DND-41 (cell line): ENCODE data around the gene ZNF536.

Experiments
- ATAC-seq: fragments of 200-7000 bp; cut with Tn5 transposase; 3 replicates; pipeline ENCODE4 v1.9.1; 2021; ENCODE audit warnings: low read depth; ENCODE audit not compliant: insufficient read depth
- DNase-seq: peaks from one replicate; pipeline ENCODE4 v3.0.0-alpha.2; 2020
- H2AFZ ChIP-seq: 2 replicates; pipeline ENCODE4 v1.6.0; 2012; ENCODE audit warnings: low read depth, low read length
- H3K27ac ChIP-seq: 2 replicates; pipeline ENCODE4 v1.5.1; 2012; ENCODE audit warnings: low read length, inconsistent platforms
- H3K27me3 ChIP-seq: fragments of 200-600 bp; sonication (generic); 2 replicates; pipeline ENCODE4 v1.6.0; 2012; ENCODE audit warnings: low read length, mild to moderate bottlenecking, inconsistent platforms; ENCODE audit not compliant: insufficient read depth, poor library complexity
- H3K36me3 ChIP-seq: 2 replicates; pipeline ENCODE4 v1.5.1; 2012; ENCODE audit warnings: low read length, inconsistent platforms; ENCODE audit not compliant: insufficient read depth
- H3K4me1 ChIP-seq: 2 replicates; pipeline ENCODE4 v1.5.1; 2012; ENCODE audit warnings: mild to moderate bottlenecking, low read length; ENCODE audit not compliant: insufficient read depth
- H3K4me2 ChIP-seq: 2 replicates; pipeline ENCODE4 v1.6.0; 2012; ENCODE audit warnings: mild to moderate bottlenecking, moderate library complexity, low read length, inconsistent platforms; ENCODE audit not compliant: insufficient read depth
- H3K4me3 ChIP-seq, 2 experiments: fragments of 200-600 bp in 1 of 2; shearing (Covaris generic) in 1 of 2; 2 replicates each; pipeline ENCODE4 v1.5.1; 2012 to 2016; ENCODE audit warnings: inconsistent platforms in 2 of 2, low read length in 2 of 2, mild to moderate bottlenecking in 2 of 2, low read depth in 1 of 2, moderate library complexity in 1 of 2
- H3K79me2 ChIP-seq: 2 replicates; pipeline ENCODE4 v1.6.0; 2012; ENCODE audit warnings: low read length, inconsistent platforms; ENCODE audit not compliant: insufficient read depth
- H3K9ac ChIP-seq: 2 replicates; pipeline ENCODE4 v1.6.0; 2012; ENCODE audit warnings: low read depth, mild to moderate bottlenecking, inconsistent platforms, low read length, moderate library complexity
- H3K9me3 ChIP-seq: 2 replicates; pipeline ENCODE4 v1.5.1; 2012; ENCODE audit warnings: low read length, moderate library complexity, mild to moderate bottlenecking, inconsistent platforms; ENCODE audit not compliant: insufficient read depth, severe bottlenecking
- H4K20me1 ChIP-seq: 2 replicates; pipeline ENCODE4 v1.6.0; 2012; ENCODE audit warnings: low read length; ENCODE audit not compliant: insufficient read depth
- CTCF ChIP-seq: IDR thresholded peaks from 2 replicates; pipeline ENCODE4 v1.5.1; 2012; ENCODE audit warnings: borderline replicate concordance, low read length, moderate library complexity, mild to moderate bottlenecking; ENCODE audit not compliant: poor library complexity, severe bottlenecking; ENCODE audit errors: extremely low read depth
- EZH2 ChIP-seq: IDR thresholded peaks from 3 replicates; pipeline ENCODE4 v1.6.1; 2012; ENCODE audit warnings: borderline replicate concordance, low read depth, mild to moderate bottlenecking, moderate library complexity, low read length, inconsistent platforms; ENCODE audit not compliant: severe bottlenecking

ZNF536 gene

GRCh38 chr19:30385174-30385573 is 13.0 kb downstream of the ZNF536 start:
- Histone ChIP-seq H3K36me3 (no peaks in the 10 kb centered on the region), H3K4me1 (no peaks in the 10 kb centered on the region), H3K4me3 (no peak overlapping the region), H3K79me2 (no peaks in the 10 kb centered on the region), H3K9me3 (no peaks in the 10 kb centered on the region), H3K4me2 (no peak overlapping the region), H3K27ac (no peak overlapping the region), H2AFZ (no peak overlapping the region), H3K9ac (no peak overlapping the region), H4K20me1 (no peaks in the 10 kb centered on the region), H3K27me3 (no peaks in the 10 kb centered on the region)
- no peak for ATAC-seq
- TF ChIP-seq EZH2: no peak
- TF ChIP-seq CTCF: no peak
- DNase-seq: no peak

GRCh38 chr19:30385666-30386065 is 13.5 kb downstream of the ZNF536 start:
- Histone ChIP-seq H3K4me3 (no peak overlapping the region), H3K27me3 (no peaks in the 10 kb centered on the region), H3K9me3 (no peaks in the 10 kb centered on the region), H4K20me1 (no peaks in the 10 kb centered on the region), H3K27ac (no peak overlapping the region), H3K79me2 (no peaks in the 10 kb centered on the region), H2AFZ (no peak overlapping the region), H3K4me2 (no peak overlapping the region), H3K9ac (no peak overlapping the region), H3K4me1 (no peaks in the 10 kb centered on the region), H3K36me3 (no peaks in the 10 kb centered on the region)
- ATAC-seq (no peak), DNase-seq (no peak)
- no peak for TF ChIP-seq CTCF
- no peak for TF ChIP-seq EZH2

DNA sequence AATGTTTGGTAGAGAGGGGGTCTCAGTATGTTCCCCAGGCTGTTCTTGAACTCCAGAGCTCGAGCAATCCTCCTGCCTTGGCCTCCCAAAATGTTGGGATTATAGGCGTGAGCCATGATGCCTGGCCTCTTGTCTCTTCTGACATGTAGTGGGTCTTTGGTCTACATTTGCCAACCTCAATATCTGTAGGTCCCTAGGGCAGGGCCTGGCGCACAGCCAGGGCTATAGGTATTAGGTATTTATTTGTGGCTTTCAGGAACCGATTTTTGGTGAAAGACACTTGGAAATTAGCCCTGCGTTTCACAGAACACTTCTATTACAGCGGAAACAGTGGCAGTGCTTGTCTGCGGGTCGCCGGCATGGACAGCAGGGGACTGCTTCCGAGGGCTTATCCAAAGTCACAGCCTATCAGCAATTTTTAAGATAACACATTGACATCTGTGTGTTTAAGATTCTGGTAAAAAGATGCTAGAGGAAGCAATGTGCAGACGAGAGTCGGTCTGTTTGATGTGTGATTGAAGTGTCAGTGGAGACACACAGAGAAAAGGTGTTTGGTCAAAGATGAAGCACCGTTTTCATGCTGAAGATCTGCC is 14.5 kb downstream of the ZNF536 start:
- Histone ChIP-seq H3K4me3 (no peak overlapping the region), H3K36me3 (no peaks in the 10 kb centered on the region), H3K9me3 (no peaks in the 10 kb centered on the region), H2AFZ (no peak overlapping the region), H3K79me2 (no peaks in the 10 kb centered on the region), H3K4me2 (no peak overlapping the region), H3K9ac (no peak overlapping the region), H4K20me1 (no peaks in the 10 kb centered on the region), H3K27ac (no peak overlapping the region), H3K4me1 (no peaks in the 10 kb centered on the region), H3K27me3 (no peaks in the 10 kb centered on the region)
- ATAC-seq (no peak), DNase-seq (no peak)
- TF ChIP-seq CTCF (no peak), EZH2 (no peak)
